Measurements from ENCODE around the gene DNAI1.

DNA sequence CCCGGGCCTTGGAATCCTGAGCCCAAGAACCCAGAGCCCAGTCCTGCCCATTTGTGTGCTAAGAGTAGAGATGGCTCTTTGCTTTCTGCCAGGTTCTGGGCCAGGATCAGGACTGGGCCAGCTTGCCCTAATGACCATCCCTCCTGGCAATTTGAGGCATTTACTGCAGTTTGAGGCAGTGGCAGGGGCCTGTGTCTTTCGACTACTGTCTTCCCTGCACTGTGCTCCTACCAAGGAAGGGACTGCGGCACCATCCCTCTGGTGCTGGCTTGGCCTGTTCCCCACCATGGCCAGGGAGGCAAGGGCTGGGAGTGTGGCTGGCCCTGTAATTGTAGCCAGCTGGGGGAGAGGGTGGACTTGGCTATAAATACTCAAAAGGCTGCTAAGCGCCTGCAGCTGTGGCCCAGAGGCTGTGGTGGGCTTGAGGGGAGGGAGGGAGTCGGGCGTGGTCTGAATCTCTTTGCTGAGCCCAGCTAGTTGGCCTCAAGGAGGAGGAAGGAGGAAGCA lies 59.6 kb downstream of the DNAI1 start:
- TF ChIP-seq ZFP30 (CRISPR knock-in tag; IDR thresholded peaks at IDR 0.05) = no peak
- no peak for TF ChIP-seq OSR1 (CRISPR knock-in tag; IDR thresholded peaks at IDR 0.05)
- TF ChIP-seq ESRRG (CRISPR knock-in tag; IDR thresholded peaks at IDR 0.05) = no peak
- TF ChIP-seq CSDC2 (CRISPR knock-in tag; IDR thresholded peaks at IDR 0.05) = no peak
- TF ChIP-seq CREB5 (CRISPR knock-in tag; IDR thresholded peaks at IDR 0.05; ENCODE audit: low read depth) = no peak
- TF ChIP-seq, protein P1, sequence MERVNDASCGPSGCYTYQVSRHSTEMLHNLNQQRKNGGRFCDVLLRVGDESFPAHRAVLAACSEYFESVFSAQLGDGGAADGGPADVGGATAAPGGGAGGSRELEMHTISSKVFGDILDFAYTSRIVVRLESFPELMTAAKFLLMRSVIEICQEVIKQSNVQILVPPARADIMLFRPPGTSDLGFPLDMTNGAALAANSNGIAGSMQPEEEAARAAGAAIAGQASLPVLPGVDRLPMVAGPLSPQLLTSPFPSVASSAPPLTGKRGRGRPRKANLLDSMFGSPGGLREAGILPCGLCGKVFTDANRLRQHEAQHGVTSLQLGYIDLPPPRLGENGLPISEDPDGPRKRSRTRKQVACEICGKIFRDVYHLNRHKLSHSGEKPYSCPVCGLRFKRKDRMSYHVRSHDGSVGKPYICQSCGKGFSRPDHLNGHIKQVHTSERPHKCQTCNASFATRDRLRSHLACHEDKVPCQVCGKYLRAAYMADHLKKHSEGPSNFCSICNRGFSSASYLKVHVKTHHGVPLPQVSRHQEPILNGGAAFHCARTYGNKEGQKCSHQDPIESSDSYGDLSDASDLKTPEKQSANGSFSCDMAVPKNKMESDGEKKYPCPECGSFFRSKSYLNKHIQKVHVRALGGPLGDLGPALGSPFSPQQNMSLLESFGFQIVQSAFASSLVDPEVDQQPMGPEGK (CRISPR knock-in tag; IDR thresholded peaks at IDR 0.05; ENCODE audit: borderline replicate concordance) = no peak
- TF ChIP-seq RARB (CRISPR knock-in tag; IDR thresholded peaks at IDR 0.05) = no peak
- no peak for TF ChIP-seq ZNF565 (CRISPR knock-in tag; conservative IDR thresholded peaks at IDR 0.05; ENCODE audit: low read depth)

Data from SK-N-SH treated with all-trans-retinoic acid at 6 μM for 48 hours (cell line).